Activated T-helper 1 cell treated with anti-CD3 and anti-CD28 coated beads, Interleukin-12 subunit alpha, Interleukin-12 subunit beta, Interleukin-2, Interleukin-4 antibody, amounts not matched to agents 30 ng/mL and 10 ng/mL and 1 ng/mL, durations not matched to agents 14 hours and 24 hours and 36 hours (primary cell): ENCODE measurements around the gene RPL14. TPM values are rescaled to one million over a fixed set of nuclear protein-coding genes. Genes with fewer than 3 reads are reported as not detected.

Source experiments
- DNase-seq: peaks from one replicate; pipeline ENCODE4 v3.0.0; 2021; ENCODE audit warnings: low spot score
- H3K27ac Mint-ChIP-seq: one replicate; pipeline ENCODE4 v1.8.0; 2021; ENCODE audit warnings: mild to moderate bottlenecking, mixed read lengths
- H3K27me3 Mint-ChIP-seq: one replicate; pipeline ENCODE4 v1.8.0; 2022; ENCODE audit warnings: mild to moderate bottlenecking, moderate library complexity, mixed read lengths; ENCODE audit not compliant: insufficient read depth
- H3K36me3 Mint-ChIP-seq: one replicate; pipeline ENCODE4 v1.8.0; 2021; ENCODE audit warnings: low read depth, mixed read lengths
- H3K4me1 Mint-ChIP-seq: one replicate; pipeline ENCODE4 v1.8.0; 2021; ENCODE audit warnings: low read depth, mixed read lengths
- H3K4me3 Mint-ChIP-seq: one replicate; pipeline ENCODE4 v1.8.0; 2021; ENCODE audit warnings: mild to moderate bottlenecking, moderate library complexity, mixed read lengths
- H3K9me3 Mint-ChIP-seq: one replicate; pipeline ENCODE4 v1.8.0; 2021; ENCODE audit warnings: mixed read lengths
- intact Hi-C: fragments of 100-400 bp; cut with micrococcal nuclease; formaldehyde crosslinking; loops from one replicate; pipeline ENCODE4 v1.15.1; 2024
- total RNA-seq: library from RNA; stranded (reverse); gene quantifications from 2 replicates; pipeline ENCODE4 v1.2.3, GENCODE V29; 2022

Gene RPL14
- total RNA-seq, 1 donor from 2014 or later = 2,245 TPM

DNA sequence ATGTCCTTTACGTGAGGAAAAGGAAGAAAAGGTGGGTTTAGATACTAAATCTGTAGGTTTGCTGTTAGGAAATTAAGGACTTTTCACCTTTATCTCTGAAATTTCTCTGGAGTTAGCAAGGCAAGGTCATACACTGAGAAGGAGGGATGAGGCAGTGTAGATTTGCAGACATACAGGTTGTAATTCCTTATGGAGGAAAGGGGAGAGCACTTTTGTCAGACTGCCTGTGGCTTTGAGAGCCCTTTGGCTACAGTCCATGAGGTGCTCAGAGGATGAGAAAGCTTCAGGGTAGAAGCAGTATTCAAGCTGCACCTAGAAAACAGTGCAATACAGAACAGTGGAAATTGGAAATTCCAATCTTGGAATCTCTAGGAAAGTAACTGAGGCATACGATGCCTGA lies 8.3 kb downstream of the RPL14 start:
- intact Hi-C loops = no loop called here
- H3K9me3 Mint-ChIP-seq = no peaks in the 10 kb centered on the region

DNA sequence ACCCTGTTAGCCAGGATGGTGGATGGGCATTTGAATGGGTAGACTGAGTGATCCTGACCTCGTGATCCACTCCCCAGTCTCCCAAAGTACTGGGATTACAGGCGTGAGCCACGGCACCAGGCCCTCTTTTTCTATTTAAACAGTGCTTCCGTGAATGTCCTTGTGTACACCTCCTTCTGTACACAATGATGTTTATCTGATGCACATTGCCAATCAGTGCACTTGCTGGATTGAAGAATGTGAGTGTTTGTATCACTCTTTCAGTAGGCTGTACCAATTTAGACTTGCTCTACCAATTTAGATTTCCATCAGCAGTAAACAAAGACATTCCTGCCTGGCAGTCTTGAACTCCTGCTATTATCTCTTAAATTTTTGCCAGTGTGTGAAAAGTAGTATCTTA lies 10.9 kb downstream of the RPL14 start:
- H3K36me3 Mint-ChIP-seq = peaks cover 33% of the 10 kb centered on the region
- H3K27ac Mint-ChIP-seq = no peak overlapping the region
- no peaks in the 10 kb centered on the region for H3K9me3 Mint-ChIP-seq
- no peaks in the 10 kb centered on the region for H3K27me3 Mint-ChIP-seq
- intact Hi-C loops = no loop called here
- no peak for DNase-seq
- H3K4me1 Mint-ChIP-seq = peaks cover 28% of the 10 kb centered on the region
- no peak overlapping the region for H3K4me3 Mint-ChIP-seq

More for the DNA sequence above, 8.3 kb downstream of the RPL14 start:
- Mint-ChIP-seq H3K4me3 (no peak overlapping the region), H3K4me1 (peaks cover 28% of the 10 kb centered on the region), H3K27ac (no peak overlapping the region), H3K27me3 (no peaks in the 10 kb centered on the region), H3K36me3 (peaks cover 46% of the 10 kb centered on the region)
- DNase-seq = no peak

DNA sequence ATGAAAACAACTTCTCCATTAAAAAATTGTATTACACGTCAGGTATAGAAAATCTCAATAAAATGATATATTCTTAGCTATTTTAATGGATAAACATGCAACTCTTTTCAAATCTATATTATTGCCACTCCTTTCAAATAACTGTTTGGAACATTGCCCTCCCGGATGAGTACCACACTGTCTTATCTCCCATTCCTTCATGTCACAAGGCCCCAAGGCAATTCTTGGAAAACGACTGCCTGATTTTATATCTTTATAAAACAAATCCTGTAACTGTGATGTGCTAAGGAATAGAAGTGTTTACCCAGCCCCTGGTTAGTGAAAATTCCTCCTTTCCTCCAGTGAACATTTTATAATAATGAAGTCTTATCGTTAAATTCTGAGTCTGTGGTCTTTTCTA lies 13.6 kb downstream of the RPL14 start:
- no peak overlapping the region for H3K27ac Mint-ChIP-seq
- H3K36me3 Mint-ChIP-seq = peaks cover 10% of the 10 kb centered on the region
- H3K4me1 Mint-ChIP-seq = peaks cover 3% of the 10 kb centered on the region
- no peak for DNase-seq
- no peak overlapping the region for H3K4me3 Mint-ChIP-seq
- peaks cover 10% of the 10 kb centered on the region for H3K27me3 Mint-ChIP-seq
- H3K9me3 Mint-ChIP-seq = no peaks in the 10 kb centered on the region
- intact Hi-C loops = no loop called here

DNA sequence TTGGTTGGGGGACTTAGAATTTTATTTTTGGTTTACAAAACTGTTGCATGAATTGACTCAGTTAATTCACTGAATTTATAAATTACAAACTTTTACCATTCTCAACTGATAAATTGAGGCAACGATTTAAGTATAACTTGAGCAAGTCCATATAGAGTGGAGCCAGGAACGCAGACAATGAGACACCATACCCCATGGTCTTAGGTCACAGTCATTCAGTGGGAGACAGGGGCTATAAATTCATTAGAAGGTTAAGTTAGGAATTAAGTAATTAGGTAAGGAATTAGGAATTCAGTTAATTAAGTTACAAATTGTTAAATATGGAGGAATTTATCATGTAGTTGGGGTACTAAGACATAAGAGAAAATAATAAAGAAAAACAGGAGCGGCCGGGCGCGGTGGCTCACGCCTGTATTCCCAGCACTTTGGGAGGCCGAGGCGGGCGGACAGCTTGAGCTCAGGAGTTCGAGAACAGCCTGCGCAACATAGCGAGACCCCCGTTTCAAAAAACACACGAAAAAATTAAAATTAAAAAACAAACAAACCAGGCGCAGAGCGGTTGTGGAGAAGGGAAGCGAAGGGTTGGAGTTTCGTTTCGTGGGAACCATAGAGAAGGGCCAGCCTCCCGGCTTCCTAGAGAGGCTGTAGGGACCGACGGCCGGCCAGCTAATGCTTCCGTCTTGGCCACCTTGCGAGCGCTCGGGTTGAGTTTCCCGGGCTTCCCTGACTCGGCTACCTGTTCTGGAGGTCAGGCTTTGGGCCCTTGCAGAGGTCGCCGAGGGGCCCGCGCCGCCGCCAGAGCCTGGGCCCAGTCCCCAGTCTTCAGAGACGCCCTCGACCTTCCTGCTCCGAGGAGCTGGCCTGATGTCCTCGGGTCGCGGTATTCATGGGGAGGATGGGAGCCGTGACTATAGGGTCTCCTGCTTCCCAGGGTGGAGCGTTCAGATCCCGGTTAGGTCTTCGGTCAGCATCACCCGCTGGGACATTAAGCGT lies 19.6 kb downstream of the RPL14 start, which contains the start of gene ZNF619:
ZNF619 (plus strand) TSS at position 645 of the 993 bp plus-strand sequence. CDS start 858 bp downstream, outside the sequence.
- H3K4me3 Mint-ChIP-seq = peak within 1 kb of the TSS; percentile 91
- intact Hi-C loops = loop anchor here (1.0 to 5.0 kb wide), 5 partner anchors 19 to 169 kb away; partner anchors contain the start of genes EIF1B, RPL14 and ZNF621
- H3K36me3 Mint-ChIP-seq = peaks cover 17% of the 10 kb centered on the region
- DNase-seq = peak; percentile 31
- H3K9me3 Mint-ChIP-seq = no peaks in the 10 kb centered on the region
- peaks cover 10% of the 10 kb centered on the region for H3K27me3 Mint-ChIP-seq
- H3K27ac Mint-ChIP-seq = peak within 1 kb of the TSS; percentile 78
- peaks cover 27% of the 10 kb centered on the region for H3K4me1 Mint-ChIP-seq

DNA sequence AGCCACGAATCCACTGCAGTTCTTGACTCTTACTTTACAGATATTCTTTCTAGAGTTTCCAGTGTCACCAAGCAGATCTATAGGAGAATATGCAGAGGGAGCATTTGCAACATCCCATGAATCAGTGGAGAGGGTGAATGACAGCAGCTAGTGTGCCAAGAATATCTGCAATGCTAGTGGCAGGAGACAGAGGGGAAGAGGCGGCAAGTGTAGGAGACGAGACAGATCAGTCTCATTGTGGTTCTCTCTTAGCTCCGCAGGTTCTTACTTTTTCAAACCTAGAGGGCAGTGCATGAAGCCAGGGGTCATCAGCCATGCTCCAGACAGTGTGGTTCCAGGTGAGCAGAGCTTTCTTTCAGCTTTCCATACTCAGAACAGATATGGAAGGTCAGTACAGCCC lies 20.5 kb downstream of the RPL14 start:
- peak overlapping the region; percentile 78 for H3K27ac Mint-ChIP-seq
- peaks cover 24% of the 10 kb centered on the region for H3K36me3 Mint-ChIP-seq
- intact Hi-C loops = loop anchor here (1.0 to 5.0 kb wide), 5 partner anchors 20 to 170 kb away; partner anchors contain the start of genes EIF1B, RPL14 and ZNF621
- no peak for DNase-seq
- peak overlapping the region; percentile 91 for H3K4me3 Mint-ChIP-seq
- H3K9me3 Mint-ChIP-seq = no peaks in the 10 kb centered on the region
- peaks cover 33% of the 10 kb centered on the region for H3K4me1 Mint-ChIP-seq
- H3K27me3 Mint-ChIP-seq = peaks cover 10% of the 10 kb centered on the region

DNA sequence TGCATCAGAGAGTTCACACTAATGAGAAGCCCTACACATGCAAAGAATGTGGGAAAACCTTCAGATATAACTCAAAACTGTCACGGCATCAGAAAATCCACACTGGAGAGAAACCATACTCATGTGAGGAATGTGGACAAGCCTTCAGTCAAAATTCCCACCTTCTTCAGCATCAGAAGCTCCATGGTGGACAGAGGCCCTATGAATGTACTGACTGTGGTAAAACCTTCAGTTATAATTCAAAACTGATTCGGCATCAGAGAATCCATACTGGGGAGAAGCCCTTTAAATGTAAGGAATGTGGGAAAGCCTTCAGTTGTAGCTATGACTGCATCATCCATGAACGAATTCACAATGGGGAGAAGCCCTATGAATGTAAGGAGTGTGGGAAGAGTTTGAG lies 30.0 kb downstream of the RPL14 start:
- intact Hi-C loops = no loop called here
- H3K4me3 Mint-ChIP-seq = no peak overlapping the region
- H3K4me1 Mint-ChIP-seq = peaks cover 7% of the 10 kb centered on the region
- DNase-seq = no peak
- no peaks in the 10 kb centered on the region for H3K27me3 Mint-ChIP-seq
- peaks cover 30% of the 10 kb centered on the region for H3K9me3 Mint-ChIP-seq
- H3K27ac Mint-ChIP-seq = no peak overlapping the region
- H3K36me3 Mint-ChIP-seq = peaks cover 40% of the 10 kb centered on the region

DNA sequence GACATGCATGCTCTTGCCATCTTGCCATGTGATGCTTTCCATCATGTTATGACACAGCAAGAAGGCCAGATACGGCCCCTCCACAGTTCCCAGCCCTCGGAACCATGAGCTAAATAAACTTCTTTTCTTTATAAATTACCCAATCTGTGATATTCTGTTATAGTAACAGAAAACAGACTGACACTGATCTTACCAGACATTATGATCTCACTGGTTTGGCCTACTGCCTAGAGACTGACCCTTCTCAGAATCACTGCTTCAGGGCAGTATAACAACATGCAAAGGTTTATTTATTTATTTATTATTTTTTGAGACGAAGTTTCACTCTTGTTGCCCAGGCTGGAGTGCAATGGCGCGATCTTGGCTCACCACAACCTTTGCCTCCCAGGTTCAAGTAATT lies 33.8 kb downstream of the RPL14 start:
- DNase-seq = no peak
- Mint-ChIP-seq H3K4me3 (no peak overlapping the region), H3K9me3 (peaks cover 30% of the 10 kb centered on the region), H3K27me3 (no peaks in the 10 kb centered on the region), H3K27ac (no peak overlapping the region), H3K36me3 (peaks cover 29% of the 10 kb centered on the region), H3K4me1 (no peaks in the 10 kb centered on the region)
- intact Hi-C loops = no loop called here

DNA sequence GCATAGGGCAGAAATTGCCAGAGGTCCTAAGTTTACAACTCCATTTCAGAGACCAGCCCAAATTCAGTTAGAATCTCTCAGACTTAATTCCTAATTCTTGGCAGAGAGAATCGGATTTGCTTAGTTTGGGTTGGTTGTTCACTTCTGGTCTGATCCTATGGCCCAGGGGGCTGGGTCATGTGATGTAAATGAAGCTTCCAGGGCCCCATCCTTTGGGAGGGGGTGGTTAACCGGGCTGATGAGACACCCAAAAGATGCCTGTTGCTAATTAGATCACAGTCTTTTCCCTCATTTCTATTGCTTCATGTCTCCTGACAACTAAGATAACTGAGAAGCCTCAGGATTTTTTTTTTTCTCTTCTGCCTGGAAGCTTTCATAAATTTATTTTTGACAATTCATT lies 37.6 kb downstream of the RPL14 start:
- no peak overlapping the region for H3K4me3 Mint-ChIP-seq
- intact Hi-C loops = no loop called here
- peaks cover 4% of the 10 kb centered on the region for H3K36me3 Mint-ChIP-seq
- peaks cover 5% of the 10 kb centered on the region for H3K9me3 Mint-ChIP-seq
- H3K4me1 Mint-ChIP-seq = no peaks in the 10 kb centered on the region
- peaks cover 2% of the 10 kb centered on the region for H3K27me3 Mint-ChIP-seq
- DNase-seq = no peak
- H3K27ac Mint-ChIP-seq = no peak overlapping the region

DNA sequence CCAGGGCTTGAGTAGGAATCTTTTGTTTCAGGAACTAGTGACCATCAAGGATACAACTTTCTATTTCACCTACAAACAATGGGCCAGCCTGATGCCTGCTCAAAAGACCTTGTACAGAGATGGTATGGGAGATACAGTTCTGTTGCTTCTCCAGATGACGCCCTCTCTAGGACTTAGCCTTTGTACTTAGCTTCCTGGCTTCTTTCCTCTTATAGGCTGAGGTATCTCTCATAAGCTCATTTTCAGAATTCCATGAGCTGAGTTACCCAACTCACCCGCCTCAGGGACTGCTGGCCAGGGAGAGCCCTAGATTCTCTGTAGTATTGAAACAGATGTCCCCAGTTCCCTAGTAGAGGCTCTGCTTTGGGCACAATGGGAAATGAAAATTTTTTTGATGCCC lies 40.1 kb downstream of the RPL14 start:
- H3K4me3 Mint-ChIP-seq = no peak overlapping the region
- no peaks in the 10 kb centered on the region for H3K4me1 Mint-ChIP-seq
- H3K27ac Mint-ChIP-seq = no peak overlapping the region
- intact Hi-C loops = no loop called here
- no peak for DNase-seq
- H3K9me3 Mint-ChIP-seq = no peaks in the 10 kb centered on the region
- H3K36me3 Mint-ChIP-seq = peaks cover 1% of the 10 kb centered on the region
- peaks cover 2% of the 10 kb centered on the region for H3K27me3 Mint-ChIP-seq

DNA sequence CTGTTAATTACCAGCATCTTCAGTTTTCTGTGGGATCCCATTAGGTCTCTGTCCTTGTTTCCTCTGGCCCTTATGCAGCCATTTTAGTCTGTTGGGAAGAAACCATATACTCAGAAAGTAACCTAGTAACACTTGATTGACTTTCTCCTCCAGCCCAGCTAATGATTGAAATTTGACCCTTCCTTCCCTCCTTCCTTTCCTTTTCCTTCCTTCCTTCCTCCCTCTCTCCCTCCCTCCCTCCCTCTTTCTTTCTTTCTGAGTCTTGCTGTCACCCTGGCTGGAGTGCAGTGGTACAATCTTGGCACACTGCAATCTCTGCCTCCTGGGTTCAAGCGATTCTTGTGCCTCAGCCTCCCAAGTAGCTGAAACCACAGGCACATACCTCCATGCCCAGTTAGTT lies 42.8 kb downstream of the RPL14 start:
- Mint-ChIP-seq H3K36me3 (peaks cover 2% of the 10 kb centered on the region), H3K27me3 (peaks cover 2% of the 10 kb centered on the region), H3K4me1 (peaks cover 5% of the 10 kb centered on the region), H3K4me3 (no peak overlapping the region), H3K9me3 (no peaks in the 10 kb centered on the region), H3K27ac (no peak overlapping the region)
- intact Hi-C loops = no loop called here
- DNase-seq = no peak

DNA sequence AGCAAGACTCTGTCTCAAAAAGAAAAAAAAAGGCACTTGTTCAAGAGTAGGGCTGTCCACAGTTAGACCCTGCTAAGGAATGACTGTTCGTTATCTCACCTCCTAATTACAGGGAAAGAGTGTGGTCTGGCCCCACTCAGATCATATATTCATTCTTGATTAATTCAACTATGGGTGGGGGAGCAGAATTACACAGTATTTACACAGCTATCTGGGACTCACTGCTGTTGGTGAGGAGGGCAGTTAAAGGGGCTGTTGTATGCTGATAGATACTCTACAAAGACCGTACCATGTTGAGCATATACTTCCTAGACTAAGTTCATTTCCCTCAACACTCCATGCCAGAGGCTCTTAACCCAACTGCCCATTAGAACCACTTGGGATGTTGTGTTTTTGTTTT lies 44.9 kb downstream of the RPL14 start:
- Mint-ChIP-seq H3K27ac (no peak overlapping the region), H3K4me3 (no peak overlapping the region), H3K9me3 (no peaks in the 10 kb centered on the region), H3K36me3 (peaks cover 2% of the 10 kb centered on the region), H3K27me3 (peaks cover 2% of the 10 kb centered on the region), H3K4me1 (peaks cover 20% of the 10 kb centered on the region)
- DNase-seq = no peak
- intact Hi-C loops = no loop called here

DNA sequence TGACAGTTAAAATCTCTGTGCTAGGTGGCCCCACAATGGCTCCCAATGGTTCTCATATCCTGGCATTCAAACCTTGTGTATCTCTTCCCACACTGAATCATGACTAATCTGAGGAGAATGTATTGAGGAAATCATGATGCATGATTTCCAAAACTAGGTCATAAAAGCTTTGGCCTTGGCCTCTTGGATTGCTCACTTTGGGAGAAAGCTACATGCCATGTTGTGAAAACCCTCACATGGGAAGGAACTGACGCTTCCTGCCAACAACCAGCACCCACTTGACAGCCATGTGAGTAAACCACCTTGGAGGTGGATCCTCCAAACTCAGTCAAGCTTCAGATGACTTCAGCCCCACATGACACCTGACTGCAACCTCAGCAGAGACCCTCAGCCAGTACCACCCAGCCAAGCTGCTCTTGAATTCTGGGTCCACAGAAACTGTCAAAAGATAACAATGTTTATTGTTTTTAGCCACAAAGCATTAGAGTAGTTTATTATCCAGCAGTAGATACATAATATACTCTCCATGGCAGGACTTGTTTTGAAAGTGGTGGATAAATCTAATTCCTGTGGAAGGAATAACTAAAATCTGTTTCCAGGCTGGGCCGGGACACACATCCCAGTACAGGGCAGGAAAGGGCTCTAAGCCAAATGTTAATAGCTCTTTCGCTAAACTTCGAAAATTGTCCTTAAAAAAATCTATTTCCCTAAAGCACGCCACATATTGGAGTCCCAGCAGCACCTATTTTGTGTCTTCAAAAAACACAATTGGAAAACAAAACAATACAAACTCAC lies 47.7 kb downstream of the RPL14 start:
- peaks cover 11% of the 10 kb centered on the region for H3K36me3 Mint-ChIP-seq
- H3K4me1 Mint-ChIP-seq = peaks cover 20% of the 10 kb centered on the region
- no peaks in the 10 kb centered on the region for H3K9me3 Mint-ChIP-seq
- peak overlapping the region; percentile 69 for H3K27ac Mint-ChIP-seq
- intact Hi-C loops = loop anchor here (1.0 kb wide), 1 partner anchor 28 kb away; the partner anchor contains the start of gene ZNF619
- DNase-seq = no peak
- H3K4me3 Mint-ChIP-seq = peak overlapping the region; percentile 89
- no peaks in the 10 kb centered on the region for H3K27me3 Mint-ChIP-seq
